Tibial artery (tissue), 4 donors: Measurements from ENCODE around the gene CD38.

ENCODE experiments used
- DNase-seq, 2 donors: peaks; one replicate each; pipeline ENCODE4 v3.0.0-alpha.2; 2019
- H3K27ac ChIP-seq, 2 donors: fragments of 200-600 bp; sonication (generic) in 1 of 2; 1 replicate in 1 of 2; 2 replicates in 1 of 2; pipeline ENCODE4 v1.5.1; 2018 to 2019; ENCODE audit warnings: mild to moderate bottlenecking in 1 of 2
- H3K27me3 ChIP-seq, 2 donors: fragments of 200-600 bp; sonication (generic) in 1 of 2; one replicate each; pipeline versions ENCODE4 v1.5.1 to v1.6.0; 2016 to 2019
- H3K36me3 ChIP-seq, 3 donors: fragments of 200-600 bp; sonication (generic) in 2 of 3; one replicate each; pipeline ENCODE4 v1.5.1; 2016 to 2019; ENCODE audit warnings: mild to moderate bottlenecking in 2 of 3
- H3K4me1 ChIP-seq, 4 donors: fragments of 200-600 bp; sonication (generic) in 2 of 4; 1 replicate in 3 of 4; 2 replicates in 1 of 4; pipeline ENCODE4 v1.5.1; 2016 to 2019
- H3K4me3 ChIP-seq, 2 donors: fragments of 200-600 bp; sonication (generic) in 1 of 2; 1 replicate in 1 of 2; 2 replicates in 1 of 2; pipeline ENCODE4 v1.5.1; 2018 to 2019; ENCODE audit warnings: mild to moderate bottlenecking in 2 of 2
- H3K9me3 ChIP-seq, 3 donors: fragments of 200-600 bp; sonication (generic) in 1 of 3; one replicate each; pipeline ENCODE4 v1.5.1; 2016 to 2019
- CTCF ChIP-seq, 2 experiments: fragments of 200-600 bp in 1 of 2; fragments of 450-650 bp in 1 of 2; IDR thresholded peaks; one replicate each; pipeline ENCODE4 v1.5.1; 2017 to 2019; ENCODE audit warnings: antibody characterized with exemption in 2 of 2, mild to moderate bottlenecking in 1 of 2, moderate library complexity in 1 of 2
- intact Hi-C: fragments of 100-400 bp; cut with DNase I; formaldehyde crosslinking; loops from one replicate; pipeline ENCODE4 v1.15.0; 2023; ENCODE audit warnings: low total_unique reads

The CD38 gene

GRCh38 chr4:15793506-15794363 lies 15.6 kb downstream of the CD38 start:
- H3K27ac ChIP-seq = no peak overlapping the region
- no peak for TF ChIP-seq CTCF (IDR thresholded peaks at IDR 0.05)
- H3K9me3 ChIP-seq = no peaks in the 10 kb centered on the region
- no peaks in the 10 kb centered on the region for H3K27me3 ChIP-seq
- H3K36me3 ChIP-seq = no peaks in the 10 kb centered on the region
- H3K4me3 ChIP-seq = no peak overlapping the region
- no peak for DNase-seq
- no peaks in the 10 kb centered on the region for H3K4me1 ChIP-seq
- intact Hi-C loops = no loop called here

GRCh38 chr4:15794426-15794825 lies 16.3 kb downstream of the CD38 start:
- Histone ChIP-seq H3K27ac (no peak overlapping the region), H3K36me3 (no peaks in the 10 kb centered on the region), H3K4me1 (no peaks in the 10 kb centered on the region), H3K9me3 (no peaks in the 10 kb centered on the region), H3K27me3 (no peaks in the 10 kb centered on the region), H3K4me3 (no peak overlapping the region)
- intact Hi-C loops = no loop called here
- TF ChIP-seq CTCF (IDR thresholded peaks at IDR 0.05) = no peak
- no peak for DNase-seq

- H3K27ac ChIP-seq = no peak overlapping the region
- no peaks in the 10 kb centered on the region for H3K36me3 ChIP-seq
- DNase-seq = no peak
- no peaks in the 10 kb centered on the region for H3K27me3 ChIP-seq
- intact Hi-C loops = no loop called here
- H3K4me3 ChIP-seq = no peak overlapping the region
- TF ChIP-seq CTCF (IDR thresholded peaks at IDR 0.05) = no peak
- H3K4me1 ChIP-seq = no peaks in the 10 kb centered on the region
- no peaks in the 10 kb centered on the region for H3K9me3 ChIP-seq
Measured at GRCh38 chr4:15794905-15795304, 16.8 kb downstream of the CD38 start.

- no peaks in the 10 kb centered on the region for H3K27me3 ChIP-seq
- intact Hi-C loops = no loop called here
- H3K36me3 ChIP-seq = no peaks in the 10 kb centered on the region
- H3K27ac ChIP-seq = no peak overlapping the region
- no peak for TF ChIP-seq CTCF (IDR thresholded peaks at IDR 0.05)
- H3K4me3 ChIP-seq = no peak overlapping the region
- no peaks in the 10 kb centered on the region for H3K9me3 ChIP-seq
- no peaks in the 10 kb centered on the region for H3K4me1 ChIP-seq
- DNase-seq = no peak
Measured at GRCh38 chr4:15797320-15797719, 19.2 kb downstream of the CD38 start.

GRCh38 chr4:15799141-15799540 lies 21.0 kb downstream of the CD38 start:
- Histone ChIP-seq H3K9me3 (no peaks in the 10 kb centered on the region), H3K4me3 (no peak overlapping the region), H3K36me3 (no peaks in the 10 kb centered on the region), H3K27ac (no peak overlapping the region), H3K27me3 (no peaks in the 10 kb centered on the region), H3K4me1 (no peaks in the 10 kb centered on the region)
- no peak for TF ChIP-seq CTCF (IDR thresholded peaks at IDR 0.05)
- intact Hi-C loops = no loop called here
- DNase-seq = no peak
